ENCODE results near the gene CFAP99.

The CFAP99 gene

GRCh38 chr4:2418650-2419571 lies at the start of gene CFAP99:
CFAP99 (plus strand) TSS chr4:2418955.
- TF ChIP-seq YY1 (IDR thresholded peaks at IDR 0.05; ENCODE audit: insufficient read depth, insufficient read length) (no peak), SUZ12 (IDR thresholded peaks at IDR 0.05; ENCODE audit: extremely low read depth, insufficient read depth, insufficient read length) (peak; percentile 50), ZNF274 (IDR thresholded peaks at IDR 0.05; ENCODE audit: low read depth, low read length) (no peak)
- peak within 1 kb of the TSS; percentile 49 for H3K4me3 ChIP-seq (ENCODE audit: insufficient read length, low read depth)
- H3K9me3 ChIP-seq (ENCODE audit: insufficient read depth, low read length) = no peaks in the 10 kb centered on the region
- DNase-seq (ENCODE audit: low read depth, low spot score) = peak; percentile 92
- H3K4me1 ChIP-seq (ENCODE audit: insufficient read depth, insufficient read length) = peaks cover 12% of the 10 kb centered on the region
- peak within 1 kb of the TSS; percentile 69 for H3K9ac ChIP-seq (ENCODE audit: insufficient read length, low read depth)
- H3K36me3 ChIP-seq (ENCODE audit: insufficient read depth, insufficient read length, low read length) = no peaks in the 10 kb centered on the region
- H3K27me3 ChIP-seq (ENCODE audit: insufficient read depth, insufficient read length) = peaks cover 85% of the 10 kb centered on the region

- Histone ChIP-seq H3K27me3 (ENCODE audit: insufficient read depth, insufficient read length) (no peaks in the 10 kb centered on the region), H3K36me3 (ENCODE audit: insufficient read depth, insufficient read length, low read length) (no peaks in the 10 kb centered on the region), H3K4me3 (ENCODE audit: insufficient read length, low read depth) (no peak overlapping the region), H3K4me1 (ENCODE audit: insufficient read depth, insufficient read length) (peaks cover 3% of the 10 kb centered on the region), H3K9ac (ENCODE audit: insufficient read length, low read depth) (no peak overlapping the region), H3K9me3 (ENCODE audit: insufficient read depth, low read length) (peaks cover 12% of the 10 kb centered on the region; the same call in 1 of the 2 replicates)
- TF ChIP-seq SUZ12 (IDR thresholded peaks at IDR 0.05; ENCODE audit: extremely low read depth, insufficient read depth, insufficient read length) (no peak), YY1 (IDR thresholded peaks at IDR 0.05; ENCODE audit: insufficient read depth, insufficient read length) (no peak)
- no peak for DNase-seq (ENCODE audit: low read depth, low spot score)
These were observed 48.0 kb upstream of the CFAP99 start for GRCh38 chr4:2370597-2371320.

- no peaks in the 10 kb centered on the region for H3K27me3 ChIP-seq (ENCODE audit: insufficient read depth, insufficient read length)
- no peaks in the 10 kb centered on the region for H3K4me1 ChIP-seq (ENCODE audit: insufficient read depth, insufficient read length)
- no peaks in the 10 kb centered on the region for H3K36me3 ChIP-seq (ENCODE audit: insufficient read depth, insufficient read length, low read length)
- peaks cover 12% of the 10 kb centered on the region; the same call in 1 of the 2 replicates for H3K9me3 ChIP-seq (ENCODE audit: insufficient read depth, low read length)
- H3K4me3 ChIP-seq (ENCODE audit: insufficient read length, low read depth) = no peak overlapping the region
- no peak for DNase-seq (ENCODE audit: low read depth, low spot score)
- no peak overlapping the region for H3K9ac ChIP-seq (ENCODE audit: insufficient read length, low read depth)
- TF ChIP-seq ZNF274 (IDR thresholded peaks at IDR 0.05; ENCODE audit: low read depth, low read length) = no peak
- no peak for TF ChIP-seq YY1 (IDR thresholded peaks at IDR 0.05; ENCODE audit: insufficient read depth, insufficient read length)
- TF ChIP-seq SUZ12 (IDR thresholded peaks at IDR 0.05; ENCODE audit: extremely low read depth, insufficient read depth, insufficient read length) = no peak
These were observed 46.8 kb upstream of the CFAP99 start for GRCh38 chr4:2371765-2372487.

- H3K27me3 ChIP-seq (ENCODE audit: insufficient read depth, insufficient read length) = no peaks in the 10 kb centered on the region
- no peak for DNase-seq (ENCODE audit: low read depth, low spot score)
These were observed 46.2 kb upstream of the CFAP99 start for GRCh38 chr4:2372488-2373030.

GRCh38 chr4:2373532-2373931 lies 45.2 kb upstream of the CFAP99 start:
- H3K4me3 ChIP-seq (ENCODE audit: insufficient read length, low read depth) = no peak overlapping the region
- no peak overlapping the region for H3K9ac ChIP-seq (ENCODE audit: insufficient read length, low read depth)
- H3K36me3 ChIP-seq (ENCODE audit: insufficient read depth, insufficient read length, low read length) = no peaks in the 10 kb centered on the region
- peaks cover 12% of the 10 kb centered on the region; the same call in 1 of the 2 replicates for H3K9me3 ChIP-seq (ENCODE audit: insufficient read depth, low read length)
- DNase-seq (ENCODE audit: low read depth, low spot score) = no peak
- no peaks in the 10 kb centered on the region for H3K27me3 ChIP-seq (ENCODE audit: insufficient read depth, insufficient read length)
- H3K4me1 ChIP-seq (ENCODE audit: insufficient read depth, insufficient read length) = no peaks in the 10 kb centered on the region
- TF ChIP-seq ZNF274 (IDR thresholded peaks at IDR 0.05; ENCODE audit: low read depth, low read length) (no peak), SUZ12 (IDR thresholded peaks at IDR 0.05; ENCODE audit: extremely low read depth, insufficient read depth, insufficient read length) (no peak), YY1 (IDR thresholded peaks at IDR 0.05; ENCODE audit: insufficient read depth, insufficient read length) (no peak)

More at GRCh38 chr4:2372488-2373030, 46.2 kb upstream of the CFAP99 start:
- H3K4me3 ChIP-seq (ENCODE audit: insufficient read length, low read depth) = no peak overlapping the region
- H3K36me3 ChIP-seq (ENCODE audit: insufficient read depth, insufficient read length, low read length) = no peaks in the 10 kb centered on the region
- H3K9ac ChIP-seq (ENCODE audit: insufficient read length, low read depth) = no peak overlapping the region
- TF ChIP-seq ZNF274 (IDR thresholded peaks at IDR 0.05; ENCODE audit: low read depth, low read length) (no peak), SUZ12 (IDR thresholded peaks at IDR 0.05; ENCODE audit: extremely low read depth, insufficient read depth, insufficient read length) (no peak), YY1 (IDR thresholded peaks at IDR 0.05; ENCODE audit: insufficient read depth, insufficient read length) (no peak)
- H3K4me1 ChIP-seq (ENCODE audit: insufficient read depth, insufficient read length) = no peaks in the 10 kb centered on the region
- H3K9me3 ChIP-seq (ENCODE audit: insufficient read depth, low read length) = peaks cover 12% of the 10 kb centered on the region; the same call in 1 of the 2 replicates

- TF ChIP-seq YY1 (IDR thresholded peaks at IDR 0.05; ENCODE audit: insufficient read depth, insufficient read length) = no peak
- no peak for TF ChIP-seq ZNF274 (IDR thresholded peaks at IDR 0.05; ENCODE audit: low read depth, low read length)
- no peak for TF ChIP-seq SUZ12 (IDR thresholded peaks at IDR 0.05; ENCODE audit: extremely low read depth, insufficient read depth, insufficient read length)
- peaks cover 12% of the 10 kb centered on the region; the same call in 1 of the 2 replicates for H3K9me3 ChIP-seq (ENCODE audit: insufficient read depth, low read length)
These were observed 43.3 kb upstream of the CFAP99 start for GRCh38 chr4:2375427-2375826.

More at GRCh38 chr4:2375427-2375826, 43.3 kb upstream of the CFAP99 start:
- Histone ChIP-seq H3K9ac (ENCODE audit: insufficient read length, low read depth) (no peak overlapping the region), H3K36me3 (ENCODE audit: insufficient read depth, insufficient read length, low read length) (no peaks in the 10 kb centered on the region), H3K27me3 (ENCODE audit: insufficient read depth, insufficient read length) (no peaks in the 10 kb centered on the region), H3K4me3 (ENCODE audit: insufficient read length, low read depth) (no peak overlapping the region), H3K4me1 (ENCODE audit: insufficient read depth, insufficient read length) (no peaks in the 10 kb centered on the region)
- no peak for DNase-seq (ENCODE audit: low read depth, low spot score)

Data from NT2/D1 (cell line).